Panc1 (cell line): ENCODE measurements around the gene SNORC. TPM values are rescaled to one million over a fixed set of nuclear protein-coding genes. Genes with fewer than 3 reads are reported as not detected.

Experiments
- ATAC-seq: fragments of 200-7000 bp; cut with Tn5 transposase; 2 replicates; pipeline ENCODE4 v1.9.1; 2020; ENCODE audit warnings: mild to moderate bottlenecking, moderate library complexity
- BruUV-seq: library from RNA; stranded (reverse); fragments of 400-500 nt; replicated peaks from 2 replicates; lab custom pipeline; 2021; lab: Mats Ljungman, UMichigan
- CTCF ChIA-PET: fragments of 300-600 bp; sonication (Branson Sonifier 250); formaldehyde crosslinking; loops from one replicate; lab custom pipeline; 2022; ENCODE audit warnings: antibody characterized with exemption; lab: Charles Lee
- POLR2A ChIA-PET: fragments of 300-600 bp; sonication (Branson Sonifier 250); formaldehyde crosslinking; loops from one replicate; lab custom pipeline; 2022; ENCODE audit warnings: antibody characterized with exemption; lab: Charles Lee
- DNase-seq: peaks from one replicate; pipeline ENCODE4 v3.0.0-alpha.2; 2010; ENCODE audit warnings: low read depth, low spot score
- H3K27ac ChIP-seq: 2 replicates; pipeline ENCODE4 v1.5.1; 2011; ENCODE audit warnings: mild to moderate bottlenecking, low read length, inconsistent platforms
- H3K27me3 ChIP-seq: fragments of 200-500 bp; sonication (Bioruptor generic); 2 replicates; pipeline ENCODE4 v1.6.0; 2014; ENCODE audit warnings: low read length, inconsistent platforms; ENCODE audit not compliant: control insufficient read depth, insufficient read depth
- H3K36me3 ChIP-seq: fragments of 200-500 bp; sonication (Bioruptor generic); 2 replicates; pipeline ENCODE4 v1.5.1; 2014; ENCODE audit warnings: inconsistent platforms, mild to moderate bottlenecking, low read length, moderate library complexity; ENCODE audit not compliant: control insufficient read depth, insufficient read depth
- H3K4me1 ChIP-seq: 2 replicates; pipeline ENCODE4 v1.5.1; 2011; ENCODE audit warnings: inconsistent platforms, mild to moderate bottlenecking, low read length, moderate library complexity; ENCODE audit not compliant: control insufficient read depth, insufficient read depth
- H3K4me3 ChIP-seq, 2 experiments: 2 replicates each; pipeline ENCODE4 v1.5.1; 2011 to 2012; ENCODE audit warnings: low read depth in 2 of 2, low read length in 2 of 2, mild to moderate bottlenecking in 2 of 2, inconsistent platforms in 1 of 2, moderate library complexity in 1 of 2
- H3K9me3 ChIP-seq: fragments of 200-500 bp; sonication (Bioruptor generic); 2 replicates; pipeline ENCODE4 v1.5.1; 2014; ENCODE audit warnings: low read depth, mild to moderate bottlenecking, inconsistent platforms, low read length, moderate library complexity; ENCODE audit not compliant: control insufficient read depth, insufficient read depth
- CTCF ChIP-seq: fragments of 450-650 bp; IDR thresholded peaks from 2 replicates; pipeline ENCODE4 v1.5.1; 2017; ENCODE audit warnings: mild to moderate bottlenecking
- POLR2AphosphoS5 ChIP-seq: IDR thresholded peaks from 2 replicates; pipeline ENCODE4 v1.6.1; 2012; ENCODE audit warnings: mild to moderate bottlenecking, low read depth, low read length, moderate library complexity
- SIN3A ChIP-seq: IDR thresholded peaks from 2 replicates; pipeline ENCODE4 v1.6.1; 2012; ENCODE audit warnings: low read depth, mild to moderate bottlenecking, low read length, moderate library complexity, borderline replicate concordance; ENCODE audit not compliant: insufficient read depth
- TCF7L2 ChIP-seq: IDR thresholded peaks from 2 replicates; pipeline ENCODE4 v1.6.1; 2011; ENCODE audit warnings: mild to moderate bottlenecking, low read depth, low read length, inconsistent platforms
- in situ Hi-C: cut with HindIII; loops from 2 replicates; pipeline ENCODE4 v1.10.0; 2016; ENCODE audit warnings: low sequenced_read_pairs, low pct_unique_long_range_greater_than_20kb
- intact Hi-C: fragments of 100-400 bp; cut with micrococcal nuclease; formaldehyde crosslinking; loops from one replicate; pipeline ENCODE4 v1.10.0; 2022; ENCODE audit not compliant: unreplicated experiment
- total RNA-seq: library from RNA; stranded (reverse); gene quantifications from one replicate; pipeline ENCODE4 v1.2.1, GENCODE V29; 2021; ENCODE audit not compliant: unreplicated experiment
- TF ChIP-seq, protein P1 (sequence below), 2 experiments: IDR thresholded peaks; 2 replicates each; pipeline ENCODE4 v1.6.1; 2011 to 2012; ENCODE audit warnings: low read depth in 2 of 2, control low read depth in 1 of 2, low read length in 1 of 2, mild to moderate bottlenecking in 1 of 2, moderate library complexity in 1 of 2; ENCODE audit not compliant: insufficient read depth in 1 of 2

The SNORC gene
- total RNA-seq, 1 experiment from 2014 or later: 6.8 TPM

DNA sequence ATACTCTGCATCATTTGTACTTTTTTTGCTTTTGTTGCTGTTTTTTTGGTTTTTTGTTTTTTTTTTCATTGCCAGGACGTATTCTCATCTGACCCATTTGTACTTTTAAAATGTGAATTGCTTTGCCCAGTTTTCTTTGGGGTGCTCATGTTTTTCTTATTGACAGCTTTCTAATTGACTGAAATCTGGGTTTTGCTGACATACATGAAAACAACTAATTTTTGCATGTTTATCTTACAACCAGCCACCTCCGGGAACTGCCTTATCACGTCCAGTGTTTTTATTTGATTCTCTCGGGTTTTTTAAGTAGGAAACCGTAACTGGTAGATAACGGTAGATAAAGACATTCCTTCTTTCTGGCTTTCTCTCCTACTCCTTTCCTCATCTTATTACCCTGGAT is 38.6 kb downstream of the SNORC start:
- no peak overlapping the region for H3K4me3 ChIP-seq
- no peaks in the 10 kb centered on the region for H3K27me3 ChIP-seq
- DNase-seq: no peak
- ChIA-PET POLR2A (no interaction called here), CTCF (no interaction called here)
- in situ Hi-C loops (no loop called here), intact Hi-C loops (no loop called here)
- TF ChIP-seq SIN3A (no peak), POLR2AphosphoS5 (no peak), TCF7L2 (no peak), CTCF (no peak)
- TF ChIP-seq, protein P1, sequence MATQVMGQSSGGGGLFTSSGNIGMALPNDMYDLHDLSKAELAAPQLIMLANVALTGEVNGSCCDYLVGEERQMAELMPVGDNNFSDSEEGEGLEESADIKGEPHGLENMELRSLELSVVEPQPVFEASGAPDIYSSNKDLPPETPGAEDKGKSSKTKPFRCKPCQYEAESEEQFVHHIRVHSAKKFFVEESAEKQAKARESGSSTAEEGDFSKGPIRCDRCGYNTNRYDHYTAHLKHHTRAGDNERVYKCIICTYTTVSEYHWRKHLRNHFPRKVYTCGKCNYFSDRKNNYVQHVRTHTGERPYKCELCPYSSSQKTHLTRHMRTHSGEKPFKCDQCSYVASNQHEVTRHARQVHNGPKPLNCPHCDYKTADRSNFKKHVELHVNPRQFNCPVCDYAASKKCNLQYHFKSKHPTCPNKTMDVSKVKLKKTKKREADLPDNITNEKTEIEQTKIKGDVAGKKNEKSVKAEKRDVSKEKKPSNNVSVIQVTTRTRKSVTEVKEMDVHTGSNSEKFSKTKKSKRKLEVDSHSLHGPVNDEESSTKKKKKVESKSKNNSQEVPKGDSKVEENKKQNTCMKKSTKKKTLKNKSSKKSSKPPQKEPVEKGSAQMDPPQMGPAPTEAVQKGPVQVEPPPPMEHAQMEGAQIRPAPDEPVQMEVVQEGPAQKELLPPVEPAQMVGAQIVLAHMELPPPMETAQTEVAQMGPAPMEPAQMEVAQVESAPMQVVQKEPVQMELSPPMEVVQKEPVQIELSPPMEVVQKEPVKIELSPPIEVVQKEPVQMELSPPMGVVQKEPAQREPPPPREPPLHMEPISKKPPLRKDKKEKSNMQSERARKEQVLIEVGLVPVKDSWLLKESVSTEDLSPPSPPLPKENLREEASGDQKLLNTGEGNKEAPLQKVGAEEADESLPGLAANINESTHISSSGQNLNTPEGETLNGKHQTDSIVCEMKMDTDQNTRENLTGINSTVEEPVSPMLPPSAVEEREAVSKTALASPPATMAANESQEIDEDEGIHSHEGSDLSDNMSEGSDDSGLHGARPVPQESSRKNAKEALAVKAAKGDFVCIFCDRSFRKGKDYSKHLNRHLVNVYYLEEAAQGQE (IDR thresholded peaks at IDR 0.05; ENCODE audit: insufficient read depth in 1 of 2, low read depth in 2 of 2, low read length in 1 of 2): no peak
- no peaks in the 10 kb centered on the region for H3K36me3 ChIP-seq
- no TSS peak for BruUV-seq
- peak overlapping the region; percentile 34; the same call in 1 of the 2 replicates for H3K27ac ChIP-seq
- H3K9me3 ChIP-seq: peaks cover 24% of the 10 kb centered on the region
- peaks cover 8% of the 10 kb centered on the region for H3K4me1 ChIP-seq
- no peak for ATAC-seq

- Histone ChIP-seq H3K4me1 (peaks cover 5% of the 10 kb centered on the region), H3K9me3 (peaks cover 24% of the 10 kb centered on the region), H3K27me3 (no peaks in the 10 kb centered on the region), H3K27ac (no peak overlapping the region), H3K36me3 (no peaks in the 10 kb centered on the region), H3K4me3 (no peak overlapping the region)
- DNase-seq (no peak), ATAC-seq (no peak)
- ChIA-PET POLR2A (no interaction called here), CTCF (interaction anchor here (0.5 kb wide), 1 partner anchor 8 kb away, joined by 4 read pairs; no protein-coding TSS in a partner anchor)
- intact Hi-C loops (no loop called here), in situ Hi-C loops (no loop called here)
- no peak for TF ChIP-seq SIN3A
- no peak for TF ChIP-seq POLR2AphosphoS5
- no peak for TF ChIP-seq CTCF
- TF ChIP-seq, protein P1 (IDR thresholded peaks at IDR 0.05; ENCODE audit: insufficient read depth in 1 of 2, low read depth in 2 of 2, low read length in 1 of 2): no peak
- TF ChIP-seq TCF7L2: no peak
- no TSS peak for BruUV-seq
These were observed 40.3 kb downstream of the SNORC start for GRCh38 chr2:232910376-232910775.
